ENCODE results near the gene SPRR1A. TPM values are rescaled to one million over a fixed set of nuclear protein-coding genes. Genes with fewer than 3 reads are reported as not detected.

Gene SPRR1A
- total RNA-seq, 4 donors from 2014 or later: not detected

GRCh38 chr1:152980676-152981075 lies 3.2 kb upstream of the SPRR1A start:
- Histone ChIP-seq H3K4me3 (no peak overlapping the region), H3K27me3 (no peaks in the 10 kb centered on the region), H3K9me3 (no peaks in the 10 kb centered on the region), H3K4me1 (no peaks in the 10 kb centered on the region), H3K36me3 (no peaks in the 10 kb centered on the region), H3K27ac (no peak overlapping the region)
- in situ Hi-C loops (cut with MboI; ENCODE audit: low sequenced_read_pairs in 4 of 4): no loop called here
- no peak for ATAC-seq
- intact Hi-C loops (cut with DNase I; ENCODE audit: low total_unique reads): no loop called here
- DNase-seq: no peak
- no peak for TF ChIP-seq CTCF (IDR thresholded peaks at IDR 0.05 in 4 of 5, conservative IDR thresholded peaks at IDR 0.05 in 1 of 5)
- TF ChIP-seq POLR2A (IDR thresholded peaks at IDR 0.05): no peak

- Histone ChIP-seq H3K27ac (no peak overlapping the region), H3K27me3 (no peaks in the 10 kb centered on the region), H3K4me3 (no peak overlapping the region), H3K36me3 (no peaks in the 10 kb centered on the region), H3K4me1 (no peaks in the 10 kb centered on the region), H3K9me3 (no peaks in the 10 kb centered on the region)
- ATAC-seq (no peak), DNase-seq (no peak)
- in situ Hi-C loops (cut with MboI; ENCODE audit: low sequenced_read_pairs in 4 of 4) (no loop called here), intact Hi-C loops (cut with DNase I; ENCODE audit: low total_unique reads) (no loop called here)
- no peak for TF ChIP-seq POLR2A (IDR thresholded peaks at IDR 0.05)
- TF ChIP-seq CTCF (IDR thresholded peaks at IDR 0.05 in 4 of 5, conservative IDR thresholded peaks at IDR 0.05 in 1 of 5): no peak
These were observed 2.6 kb upstream of the SPRR1A start for GRCh38 chr1:152981146-152981871.

- intact Hi-C loops (cut with DNase I; ENCODE audit: low total_unique reads) (no loop called here), in situ Hi-C loops (cut with MboI; ENCODE audit: low sequenced_read_pairs in 4 of 4) (no loop called here)
- no peaks in the 10 kb centered on the region for H3K4me1 ChIP-seq
- H3K4me3 ChIP-seq: no peak overlapping the region
- DNase-seq (no peak), ATAC-seq (no peak)
- no peak for TF ChIP-seq POLR2A (IDR thresholded peaks at IDR 0.05)
- no peak for TF ChIP-seq CTCF (IDR thresholded peaks at IDR 0.05 in 4 of 5, conservative IDR thresholded peaks at IDR 0.05 in 1 of 5)
- no peak overlapping the region for H3K27ac ChIP-seq
- H3K27me3 ChIP-seq: no peaks in the 10 kb centered on the region
- no peaks in the 10 kb centered on the region for H3K36me3 ChIP-seq
- no peaks in the 10 kb centered on the region for H3K9me3 ChIP-seq
These were observed 1.8 kb upstream of the SPRR1A start for GRCh38 chr1:152982076-152982475.

- no peak overlapping the region for H3K27ac ChIP-seq
- H3K27me3 ChIP-seq: no peaks in the 10 kb centered on the region
- H3K36me3 ChIP-seq: no peaks in the 10 kb centered on the region
- intact Hi-C loops (cut with DNase I; ENCODE audit: low total_unique reads) (no loop called here), in situ Hi-C loops (cut with MboI; ENCODE audit: low sequenced_read_pairs in 4 of 4) (no loop called here)
- DNase-seq (no peak), ATAC-seq (no peak)
- no peak for TF ChIP-seq POLR2A (IDR thresholded peaks at IDR 0.05)
- no peak for TF ChIP-seq CTCF (IDR thresholded peaks at IDR 0.05 in 4 of 5, conservative IDR thresholded peaks at IDR 0.05 in 1 of 5)
- no peak overlapping the region for H3K4me3 ChIP-seq
- H3K9me3 ChIP-seq: no peaks in the 10 kb centered on the region
- H3K4me1 ChIP-seq: no peaks in the 10 kb centered on the region
These were observed 647 bp upstream of the SPRR1A start for GRCh38 chr1:152983234-152983633.

- H3K27me3 ChIP-seq: no peaks in the 10 kb centered on the region
- no peaks in the 10 kb centered on the region for H3K9me3 ChIP-seq
- H3K36me3 ChIP-seq: no peaks in the 10 kb centered on the region
- intact Hi-C loops (cut with DNase I; ENCODE audit: low total_unique reads): no loop called here
- DNase-seq: no peak
- no peak for TF ChIP-seq POLR2A (IDR thresholded peaks at IDR 0.05)
- no peak for TF ChIP-seq CTCF (IDR thresholded peaks at IDR 0.05 in 4 of 5, conservative IDR thresholded peaks at IDR 0.05 in 1 of 5)
- H3K4me3 ChIP-seq: no peak overlapping the region
- H3K4me1 ChIP-seq: no peaks in the 10 kb centered on the region
- in situ Hi-C loops (cut with MboI; ENCODE audit: low sequenced_read_pairs in 4 of 4): no loop called here
- H3K27ac ChIP-seq: no peak overlapping the region
- no peak for ATAC-seq
These were observed 2.7 kb downstream of the SPRR1A start for GRCh38 chr1:152986578-152986977.
